Epithelial cell of esophagus (primary cell): Measurements from ENCODE around the gene HEATR9.

Experiments
- DNase-seq: peaks from one replicate; pipeline ENCODE4 v3.0.0; 2010; ENCODE audit warnings: low read depth
- H3K4me3 ChIP-seq: 2 replicates; pipeline ENCODE4 v1.5.1; 2011; ENCODE audit warnings: mild to moderate bottlenecking, low read length, control low read depth
- TF ChIP-seq, protein P1 (sequence below): IDR thresholded peaks from 2 replicates; pipeline ENCODE4 v1.5.1; 2011; ENCODE audit warnings: low read depth, mild to moderate bottlenecking, low read length, control low read depth, inconsistent platforms; ENCODE audit not compliant: insufficient read depth; ENCODE audit errors: missing control alignments

HEATR9 gene

DNA sequence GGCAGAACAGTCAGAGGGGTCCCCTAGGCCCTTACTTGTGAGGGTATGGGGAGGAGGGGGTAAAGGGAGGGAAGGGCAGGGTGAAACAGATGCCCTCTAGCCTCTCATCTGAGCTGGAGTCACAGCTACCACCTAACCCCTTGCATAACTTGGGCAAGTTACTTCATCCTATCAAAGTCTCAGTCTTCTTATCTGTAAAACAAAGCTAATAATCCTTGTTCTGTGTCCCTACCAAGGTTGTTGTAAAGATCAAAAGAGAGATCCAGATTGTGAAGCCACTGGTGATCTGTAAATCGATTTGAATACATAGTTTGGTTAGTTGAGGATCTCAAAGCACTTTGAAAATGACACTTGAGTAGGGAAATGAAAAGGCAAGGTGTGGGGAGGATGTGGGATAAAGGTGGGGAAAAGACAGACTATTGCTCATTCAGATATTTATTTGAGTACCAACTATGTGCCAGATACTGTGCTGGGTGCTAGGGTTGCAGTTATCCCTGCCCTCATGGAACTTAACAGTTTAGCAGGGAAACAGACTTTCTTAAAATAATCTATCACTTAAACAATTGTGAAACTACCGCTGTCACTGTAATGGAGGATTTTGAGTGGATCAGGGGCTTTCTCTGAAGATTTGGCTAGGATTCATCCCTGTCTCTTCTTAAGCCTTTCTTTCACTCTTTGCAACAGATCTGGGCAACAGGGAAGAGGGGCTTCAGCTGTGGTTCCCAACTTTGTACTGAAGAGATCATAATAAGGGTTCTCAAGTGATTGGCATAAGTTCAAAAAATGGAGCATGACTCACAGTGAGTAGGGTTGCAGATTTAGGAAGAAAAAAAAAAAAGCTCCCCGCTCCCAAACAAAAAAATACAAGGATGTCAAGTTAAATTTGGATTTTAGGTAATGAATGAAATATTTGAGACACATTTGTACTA is 3.0 kb downstream of the HEATR9 start:
- TF ChIP-seq, protein P1, sequence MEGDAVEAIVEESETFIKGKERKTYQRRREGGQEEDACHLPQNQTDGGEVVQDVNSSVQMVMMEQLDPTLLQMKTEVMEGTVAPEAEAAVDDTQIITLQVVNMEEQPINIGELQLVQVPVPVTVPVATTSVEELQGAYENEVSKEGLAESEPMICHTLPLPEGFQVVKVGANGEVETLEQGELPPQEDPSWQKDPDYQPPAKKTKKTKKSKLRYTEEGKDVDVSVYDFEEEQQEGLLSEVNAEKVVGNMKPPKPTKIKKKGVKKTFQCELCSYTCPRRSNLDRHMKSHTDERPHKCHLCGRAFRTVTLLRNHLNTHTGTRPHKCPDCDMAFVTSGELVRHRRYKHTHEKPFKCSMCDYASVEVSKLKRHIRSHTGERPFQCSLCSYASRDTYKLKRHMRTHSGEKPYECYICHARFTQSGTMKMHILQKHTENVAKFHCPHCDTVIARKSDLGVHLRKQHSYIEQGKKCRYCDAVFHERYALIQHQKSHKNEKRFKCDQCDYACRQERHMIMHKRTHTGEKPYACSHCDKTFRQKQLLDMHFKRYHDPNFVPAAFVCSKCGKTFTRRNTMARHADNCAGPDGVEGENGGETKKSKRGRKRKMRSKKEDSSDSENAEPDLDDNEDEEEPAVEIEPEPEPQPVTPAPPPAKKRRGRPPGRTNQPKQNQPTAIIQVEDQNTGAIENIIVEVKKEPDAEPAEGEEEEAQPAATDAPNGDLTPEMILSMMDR: no peak
- DNase-seq: peak; percentile 47
- no peak overlapping the region for H3K4me3 ChIP-seq

DNA sequence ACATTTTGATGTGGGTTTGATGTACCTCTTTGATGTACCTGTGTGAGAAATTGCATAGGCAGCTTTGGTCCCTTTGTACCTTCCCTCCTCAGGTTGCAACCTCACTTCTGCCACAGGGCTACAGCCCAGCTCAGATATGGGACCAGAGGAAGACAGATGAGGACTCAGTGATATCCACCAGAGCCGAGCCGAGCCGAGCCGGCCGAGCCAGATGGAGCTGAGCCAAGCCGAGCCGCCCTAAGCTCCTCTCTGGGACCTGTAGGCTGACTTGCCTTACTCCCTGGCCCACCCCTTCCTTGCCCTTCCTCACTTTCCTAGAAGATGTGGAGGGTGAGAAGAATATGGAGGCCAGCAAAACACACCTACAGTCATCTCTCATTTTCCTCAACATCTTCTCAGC is 3.8 kb downstream of the HEATR9 start:
- no peak overlapping the region for H3K4me3 ChIP-seq
- TF ChIP-seq, protein P1: no peak
- no peak for DNase-seq

DNA sequence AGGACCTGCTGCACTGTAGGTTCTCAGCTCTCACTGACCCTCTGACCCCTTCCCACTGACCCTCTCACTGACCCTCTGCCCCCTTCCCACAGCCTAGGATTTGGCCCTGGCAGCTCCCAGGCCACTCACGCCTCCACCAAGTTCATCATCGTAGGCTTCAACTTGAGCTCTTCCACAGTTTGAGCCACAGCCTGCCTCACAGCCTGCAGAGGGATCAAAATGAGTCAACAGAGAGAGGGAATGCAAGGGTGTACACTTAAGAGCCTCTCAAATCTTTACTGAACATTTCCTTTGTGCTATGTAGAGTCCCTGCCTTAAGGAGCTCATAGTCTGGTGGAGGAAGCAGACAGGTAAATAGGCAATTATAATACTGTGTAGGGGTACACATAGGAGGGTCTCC is 12.1 kb downstream of the HEATR9 start:
- TF ChIP-seq, protein P1: no peak
- no peak overlapping the region for H3K4me3 ChIP-seq
- no peak for DNase-seq

DNA sequence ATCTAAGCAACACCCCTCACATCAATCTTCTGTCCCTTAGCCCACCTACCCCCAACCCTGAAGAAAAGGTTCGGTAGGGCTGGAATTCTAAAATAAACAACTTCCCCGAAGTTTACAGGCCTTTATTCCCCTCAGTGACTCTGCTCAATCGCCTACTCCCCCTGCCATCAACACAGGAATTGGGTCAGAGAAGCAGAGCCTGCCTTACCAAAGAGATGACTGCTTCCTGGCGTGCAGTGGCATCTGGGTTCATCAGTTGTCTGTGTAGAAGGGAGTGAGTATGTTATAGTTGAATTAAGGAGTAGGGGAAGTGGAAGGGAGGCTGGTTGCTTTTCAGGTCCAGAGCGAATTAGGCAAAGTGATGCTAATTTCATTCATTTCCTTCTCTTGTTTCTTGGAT is 12.7 kb downstream of the HEATR9 start:
- TF ChIP-seq, protein P1: no peak
- no peak for DNase-seq
- H3K4me3 ChIP-seq: no peak overlapping the region

GRCh38 chr17:35849469-35850348 is 19.0 kb downstream of the HEATR9 start:
- TF ChIP-seq, protein P1: peak; percentile 83
- peak; percentile 77 for DNase-seq
- no peak overlapping the region for H3K4me3 ChIP-seq

DNA sequence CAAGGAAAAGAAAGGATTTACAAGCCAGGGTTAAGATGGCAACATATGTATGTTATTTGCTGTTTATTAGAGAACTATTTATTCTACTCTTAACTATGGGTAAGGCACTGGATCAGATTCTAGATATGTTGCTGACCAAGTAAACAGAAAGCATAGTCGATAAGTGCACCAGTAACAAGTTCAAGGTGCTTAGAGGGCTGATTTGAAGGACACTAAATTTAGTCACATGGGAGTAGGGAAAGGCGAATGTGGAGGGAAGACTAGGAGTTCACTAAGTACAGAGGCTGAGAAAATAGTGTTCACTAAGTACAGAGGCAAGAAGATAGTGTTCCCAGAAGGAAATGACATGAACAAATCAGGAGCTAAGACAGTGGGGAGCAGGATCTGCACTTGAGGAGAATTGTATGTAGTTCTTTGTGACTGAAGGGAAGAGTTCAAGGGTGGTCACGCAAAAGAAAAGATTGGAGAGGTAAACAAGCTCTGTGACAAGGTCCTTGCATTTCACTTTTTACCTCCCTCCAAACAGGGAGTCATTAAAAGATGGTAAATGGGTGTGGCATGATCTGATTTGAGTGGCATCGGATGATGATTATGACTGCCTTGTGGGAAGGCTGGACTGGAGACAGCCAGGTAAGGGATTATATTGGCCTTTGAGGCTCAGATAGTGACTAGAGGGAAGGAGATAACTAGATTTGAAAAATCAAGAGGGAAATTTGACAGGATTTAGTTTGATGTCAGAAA is 20.9 kb downstream of the HEATR9 start:
- TF ChIP-seq, protein P1: no peak
- DNase-seq: no peak
- H3K4me3 ChIP-seq: no peak overlapping the region
